SU-DHL-6 (cell line): ENCODE results near the gene ANKRD31.

Experiments
- H2AFZ ChIP-seq: fragments of 200-600 bp; sonication (generic); 2 replicates; pipeline ENCODE4 v1.6.1; 2014; ENCODE audit warnings: low read depth, mild to moderate bottlenecking, moderate library complexity, mixed read lengths, antibody characterized with exemption, low read length; ENCODE audit not compliant: severe bottlenecking
- H3F3A ChIP-seq: fragments of 200-600 bp; shearing (Covaris generic); 2 replicates; pipeline ENCODE4 v1.6.0; 2016; ENCODE audit warnings: antibody characterized with exemption, mild to moderate bottlenecking; ENCODE audit not compliant: insufficient read depth
- H3K27ac ChIP-seq: fragments of 200-600 bp; sonication (generic); 2 replicates; pipeline ENCODE4 v1.5.1; 2016; ENCODE audit warnings: low read depth, mild to moderate bottlenecking, low read length, moderate library complexity, mixed read lengths
- H3K27me3 ChIP-seq: fragments of 200-600 bp; sonication (generic), shearing (Covaris generic); 2 replicates; pipeline ENCODE4 v1.6.0; 2014; ENCODE audit warnings: mild to moderate bottlenecking, low read length
- H3K36me3 ChIP-seq: fragments of 200-600 bp; sonication (generic); 2 replicates; pipeline ENCODE4 v1.6.1; 2014; ENCODE audit warnings: mild to moderate bottlenecking, low read length, mixed read lengths
- H3K4me2 ChIP-seq: fragments of 300-600, 200-600 bp; shearing (Covaris generic), sonication (generic); 2 replicates; pipeline ENCODE4 v1.6.0; 2014; ENCODE audit warnings: low read length, low read depth, mild to moderate bottlenecking; ENCODE audit not compliant: poor library complexity, severe bottlenecking
- H3K4me3 ChIP-seq: fragments of 200-600 bp; sonication (generic); 2 replicates; pipeline ENCODE4 v1.5.1; 2014; ENCODE audit warnings: antibody characterized with exemption, low read length, mild to moderate bottlenecking, mixed read lengths; ENCODE audit not compliant: insufficient read depth, poor library complexity, severe bottlenecking
- H3K79me2 ChIP-seq: fragments of 200-600 bp; sonication (generic); 2 replicates; pipeline ENCODE4 v1.6.1; 2014; ENCODE audit warnings: mild to moderate bottlenecking, low read length, moderate library complexity; ENCODE audit not compliant: insufficient read depth
- H3K9ac ChIP-seq: fragments of 200-600 bp; sonication (generic); 2 replicates; pipeline ENCODE4 v1.7.0; 2014; ENCODE audit warnings: mild to moderate bottlenecking, low read length
- H3K9me2 ChIP-seq: fragments of 200-600 bp; sonication (generic); replicated peaks from 2 replicates; pipeline ENCODE4 v1.6.1; 2014; ENCODE audit warnings: low read length; ENCODE audit not compliant: insufficient read depth
- H3K9me3 ChIP-seq: fragments of 200-600 bp; sonication (generic); 2 replicates; pipeline ENCODE4 v1.6.1; 2014; ENCODE audit warnings: low read length, mixed read lengths; ENCODE audit not compliant: insufficient read depth
- H4K20me1 ChIP-seq: fragments of 200-600 bp; sonication (generic); 2 replicates; pipeline ENCODE4 v1.6.1; 2014; ENCODE audit warnings: low read depth, mild to moderate bottlenecking, antibody characterized with exemption, low read length, moderate library complexity, mixed read lengths
- EZH2phosphoT487 ChIP-seq: fragments of 200-600 bp; sonication (generic), shearing (Covaris generic); conservative IDR thresholded peaks from 2 replicates; pipeline ENCODE4 v1.6.1; 2018; ENCODE audit warnings: mild to moderate bottlenecking, antibody characterized with exemption, low read length, moderate library complexity, mixed read lengths
- TF ChIP-seq, protein P1 (sequence below): fragments of 200-600 bp; sonication (generic); IDR thresholded peaks from one replicate; pipeline ENCODE4 v1.5.1; 2017; ENCODE audit warnings: antibody characterized with exemption, mild to moderate bottlenecking, low read length, moderate library complexity; ENCODE audit not compliant: insufficient read depth, poor library complexity, severe bottlenecking

The ANKRD31 gene

DNA sequence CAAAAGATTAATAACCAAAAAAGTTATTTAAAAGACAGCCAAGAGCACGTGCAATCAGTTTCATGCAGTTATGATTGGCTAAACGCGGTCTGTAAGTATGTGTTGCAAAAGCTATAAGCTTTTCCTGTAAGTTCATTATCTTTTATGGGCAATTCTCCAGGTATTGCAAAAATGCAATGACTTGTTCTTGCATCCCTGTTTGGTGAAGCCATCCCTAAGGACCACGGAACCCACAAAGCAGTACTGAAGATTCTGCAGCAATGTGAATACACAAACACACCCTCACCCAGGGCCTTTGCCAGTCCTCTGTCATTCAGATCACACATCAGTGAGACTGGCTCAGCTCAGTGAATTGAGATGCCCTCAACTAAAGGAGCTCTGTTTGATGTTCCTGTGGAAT, 195.7 kb downstream of the ANKRD31 start:
- no peaks in the 10 kb centered on the region for H3K36me3 ChIP-seq
- 0 out of 2 replicates have a peak, but pooled peaks cover 3% of the 10 kb centered on the region for H3K9me3 ChIP-seq
- no peaks in the 10 kb centered on the region for H3F3A ChIP-seq
- H3K27ac ChIP-seq, result no peak overlapping the region
- no peaks in the 10 kb centered on the region for H3K9me2 ChIP-seq
- H3K79me2 ChIP-seq, result no peaks in the 10 kb centered on the region
- H3K9ac ChIP-seq, result no peak overlapping the region
- H3K27me3 ChIP-seq, result no peaks in the 10 kb centered on the region
- TF ChIP-seq, protein P1, sequence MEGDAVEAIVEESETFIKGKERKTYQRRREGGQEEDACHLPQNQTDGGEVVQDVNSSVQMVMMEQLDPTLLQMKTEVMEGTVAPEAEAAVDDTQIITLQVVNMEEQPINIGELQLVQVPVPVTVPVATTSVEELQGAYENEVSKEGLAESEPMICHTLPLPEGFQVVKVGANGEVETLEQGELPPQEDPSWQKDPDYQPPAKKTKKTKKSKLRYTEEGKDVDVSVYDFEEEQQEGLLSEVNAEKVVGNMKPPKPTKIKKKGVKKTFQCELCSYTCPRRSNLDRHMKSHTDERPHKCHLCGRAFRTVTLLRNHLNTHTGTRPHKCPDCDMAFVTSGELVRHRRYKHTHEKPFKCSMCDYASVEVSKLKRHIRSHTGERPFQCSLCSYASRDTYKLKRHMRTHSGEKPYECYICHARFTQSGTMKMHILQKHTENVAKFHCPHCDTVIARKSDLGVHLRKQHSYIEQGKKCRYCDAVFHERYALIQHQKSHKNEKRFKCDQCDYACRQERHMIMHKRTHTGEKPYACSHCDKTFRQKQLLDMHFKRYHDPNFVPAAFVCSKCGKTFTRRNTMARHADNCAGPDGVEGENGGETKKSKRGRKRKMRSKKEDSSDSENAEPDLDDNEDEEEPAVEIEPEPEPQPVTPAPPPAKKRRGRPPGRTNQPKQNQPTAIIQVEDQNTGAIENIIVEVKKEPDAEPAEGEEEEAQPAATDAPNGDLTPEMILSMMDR, result no peak
- TF ChIP-seq EZH2phosphoT487, result no peak
- H2AFZ ChIP-seq, result no peak overlapping the region
- no peak overlapping the region for H3K4me2 ChIP-seq
- H4K20me1 ChIP-seq, result no peaks in the 10 kb centered on the region
- no peak overlapping the region for H3K4me3 ChIP-seq

DNA sequence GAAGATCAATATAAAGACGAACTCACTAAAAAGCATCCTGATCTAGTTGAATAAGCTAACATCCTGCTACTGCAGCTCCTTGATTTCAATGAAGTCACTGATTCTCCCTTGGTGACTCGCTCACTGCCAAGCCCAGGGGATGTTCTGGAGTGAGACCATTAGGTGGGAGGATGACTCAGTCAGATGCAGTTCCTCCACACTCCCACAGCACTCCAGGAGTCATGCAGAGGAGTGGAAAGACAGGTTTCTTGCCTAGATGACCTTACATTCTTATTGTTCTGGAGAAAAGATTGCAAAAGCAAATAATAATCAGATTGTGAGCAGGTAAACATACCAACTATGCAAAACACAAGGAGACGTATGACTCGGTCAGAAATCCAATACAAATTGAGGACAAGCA, 199.6 kb downstream of the ANKRD31 start:
- Histone ChIP-seq H2AFZ (no peak overlapping the region), H3K4me2 (no peak overlapping the region), H4K20me1 (no peaks in the 10 kb centered on the region), H3K9me3 (no peaks in the 10 kb centered on the region), H3K36me3 (no peaks in the 10 kb centered on the region), H3K9me2 (no peaks in the 10 kb centered on the region), H3K27ac (no peak overlapping the region), H3K4me3 (no peak overlapping the region), H3K27me3 (no peaks in the 10 kb centered on the region), H3K9ac (no peak overlapping the region), H3F3A (no peaks in the 10 kb centered on the region), H3K79me2 (no peaks in the 10 kb centered on the region)
- no peak for TF ChIP-seq EZH2phosphoT487
- TF ChIP-seq, protein P1, result no peak

DNA sequence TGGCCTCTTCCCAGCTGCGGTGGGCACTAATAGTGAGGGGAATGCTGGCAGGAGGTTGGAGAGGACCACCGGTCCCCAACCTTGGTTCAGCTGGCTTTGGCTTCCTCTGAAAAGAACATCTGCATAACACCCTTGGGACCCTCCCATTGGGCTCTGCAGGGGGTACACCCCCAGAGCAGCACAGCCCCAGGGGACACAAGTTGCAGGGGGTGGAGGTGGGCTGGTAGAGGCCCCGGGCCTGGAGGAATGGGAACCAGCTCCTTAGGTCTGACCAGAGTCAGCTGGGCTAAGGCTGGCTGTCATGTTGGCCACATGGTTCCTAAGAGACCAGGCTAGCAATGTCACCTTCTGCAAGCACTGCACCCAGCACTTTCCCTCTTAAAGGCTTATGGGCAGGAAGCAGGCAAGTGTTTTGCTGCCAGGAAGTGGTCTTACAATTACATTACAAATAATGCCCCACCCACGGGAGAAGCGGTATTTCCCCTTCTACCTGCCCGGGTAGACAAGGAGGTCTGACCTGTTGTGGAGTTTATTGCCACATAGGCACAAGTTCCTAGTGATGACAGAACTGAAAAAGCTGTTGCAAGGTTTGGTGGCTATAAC, 202.4 kb downstream of the ANKRD31 start:
- no peak overlapping the region for H3K4me3 ChIP-seq
- no peaks in the 10 kb centered on the region for H3F3A ChIP-seq
- H3K9me3 ChIP-seq, result no peaks in the 10 kb centered on the region
- H4K20me1 ChIP-seq, result no peaks in the 10 kb centered on the region
- no peak for TF ChIP-seq EZH2phosphoT487
- H3K9me2 ChIP-seq, result no peaks in the 10 kb centered on the region
- no peaks in the 10 kb centered on the region for H3K27me3 ChIP-seq
- H3K79me2 ChIP-seq, result no peaks in the 10 kb centered on the region
- H3K36me3 ChIP-seq, result no peaks in the 10 kb centered on the region
- H2AFZ ChIP-seq, result no peak overlapping the region
- no peak overlapping the region for H3K4me2 ChIP-seq
- no peak overlapping the region for H3K9ac ChIP-seq
- H3K27ac ChIP-seq, result no peak overlapping the region

DNA sequence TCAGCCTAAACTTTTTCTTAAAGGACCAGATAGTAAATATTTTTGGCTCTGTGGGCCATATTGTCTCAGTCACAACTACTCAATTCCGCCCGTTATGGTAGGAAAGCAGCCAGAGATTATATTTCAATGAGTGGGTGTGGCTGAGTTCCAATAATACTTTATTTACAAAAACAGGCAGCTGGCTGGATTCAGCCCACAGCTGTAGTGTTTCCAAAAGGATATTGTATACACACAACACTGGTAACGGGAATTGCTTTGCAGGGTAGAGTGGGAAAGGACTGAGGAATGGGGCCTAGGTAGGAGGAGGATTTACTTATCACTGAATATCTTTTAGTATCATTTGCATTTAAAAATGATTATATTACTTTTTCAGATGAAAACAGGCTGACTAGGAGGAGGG, 205.3 kb downstream of the ANKRD31 start:
- H3K27ac ChIP-seq, result no peak overlapping the region
- no peak overlapping the region for H3K9ac ChIP-seq
- no peaks in the 10 kb centered on the region for H4K20me1 ChIP-seq
- H3K36me3 ChIP-seq, result no peaks in the 10 kb centered on the region
- H3K4me3 ChIP-seq, result no peak overlapping the region
- no peaks in the 10 kb centered on the region for H3K9me3 ChIP-seq
- H2AFZ ChIP-seq, result no peak overlapping the region
- TF ChIP-seq EZH2phosphoT487, result no peak
- TF ChIP-seq, protein P1, result no peak
- H3K9me2 ChIP-seq, result no peaks in the 10 kb centered on the region
- no peaks in the 10 kb centered on the region for H3F3A ChIP-seq
- H3K27me3 ChIP-seq, result no peaks in the 10 kb centered on the region
- no peak overlapping the region for H3K4me2 ChIP-seq
- H3K79me2 ChIP-seq, result no peaks in the 10 kb centered on the region
